Smooth muscle cell (in vitro differentiated cells): ENCODE results near the gene MED12L. TPM values are rescaled to one million over a fixed set of nuclear protein-coding genes. Genes with fewer than 3 reads are reported as not detected.

ENCODE experiments used
- DNase-seq: peaks from one replicate; lab custom pipeline; 2025; ENCODE audit not compliant: unreplicated experiment; lab: John Stamatoyannopoulos, UW
- H2AFZ ChIP-seq: fragments of 200-600 bp; sonication (generic); 2 replicates; pipeline ENCODE4 v1.6.0; 2016; ENCODE audit warnings: antibody characterized with exemption, low read depth, mild to moderate bottlenecking
- H3F3A ChIP-seq: fragments of 200-600 bp; sonication (generic); 2 replicates; pipeline ENCODE4 v1.6.0; 2017; ENCODE audit warnings: antibody characterized with exemption, low read depth
- H3K27ac ChIP-seq: fragments of 200-600 bp; sonication (generic); 2 replicates; pipeline ENCODE4 v1.5.1; 2016; ENCODE audit warnings: low read depth, mild to moderate bottlenecking
- H3K27me3 ChIP-seq: fragments of 200-600 bp; sonication (generic); 2 replicates; pipeline ENCODE4 v1.6.1; 2016; ENCODE audit warnings: low read depth, mild to moderate bottlenecking
- H3K36me3 ChIP-seq: fragments of 200-600 bp; sonication (generic); 2 replicates; pipeline ENCODE4 v1.5.1; 2016; ENCODE audit warnings: low read depth
- H3K4me1 ChIP-seq: fragments of 200-600 bp; sonication (generic); 2 replicates; pipeline ENCODE4 v1.5.1; 2016; ENCODE audit warnings: low read depth
- H3K4me2 ChIP-seq: fragments of 200-600 bp; sonication (generic); 2 replicates; pipeline ENCODE4 v1.6.0; 2016; ENCODE audit warnings: mild to moderate bottlenecking
- H3K4me3 ChIP-seq: fragments of 200-600 bp; sonication (generic); 2 replicates; pipeline ENCODE4 v1.5.1; 2016; ENCODE audit warnings: mild to moderate bottlenecking
- H3K79me2 ChIP-seq: fragments of 200-600 bp; sonication (generic); 2 replicates; pipeline ENCODE4 v1.6.0; 2016; ENCODE audit warnings: low read depth, mild to moderate bottlenecking
- H3K9ac ChIP-seq: fragments of 200-600 bp; sonication (generic); 2 replicates; pipeline ENCODE4 v1.6.0; 2016; ENCODE audit warnings: low read depth
- H3K9me3 ChIP-seq: fragments of 200-600 bp; sonication (generic); replicated peaks from 2 replicates; pipeline ENCODE4 v1.5.1; 2016; ENCODE audit warnings: low read depth
- H4K20me1 ChIP-seq: fragments of 200-600 bp; sonication (generic); 2 replicates; pipeline ENCODE4 v1.6.0; 2016; ENCODE audit warnings: low read depth
- CTCF ChIP-seq: fragments of 200-600 bp; sonication (generic); IDR thresholded peaks from 2 replicates; pipeline ENCODE4 v1.5.1; 2017; ENCODE audit warnings: borderline replicate concordance, mild to moderate bottlenecking, antibody characterized with exemption; ENCODE audit not compliant: insufficient read depth, poor library complexity, severe bottlenecking
- WGBS: methylation state at CpG from one replicate; pipeline ENCODE4 v1.1.7; 2016; ENCODE audit warnings: low lambda C conversion rate; 5-methylcytosine and 5-hydroxymethylcytosine counted together
- polyA plus RNA-seq: library from polyadenylated mRNA; unstranded; fragments of >200 nt; fragmentation: Nextera tagmentation; extraction: Ambion mirVana; gene quantifications from 2 replicates; pipeline ENCODE4 v1.2.1, GENCODE V29; 2016
- total RNA-seq: library from RNA; depleted of rRNA; stranded (reverse); fragments of >200 nt; gene quantifications from 2 replicates; pipeline ENCODE4 v1.2.3, GENCODE V29; 2014

MED12L gene
- total and polyA plus RNA-seq, 2 experiments from 2014 or later = 0.26 to 1.5 TPM

- no peak overlapping the region for H3K4me2 ChIP-seq
- H3K9me3 ChIP-seq = no peaks in the 10 kb centered on the region
- WGBS = 45% methylated on average over 4 of the region's 4 CpGs
- TF ChIP-seq CTCF = peak; percentile 83
- H3K4me1 ChIP-seq = no peaks in the 10 kb centered on the region
- peak; percentile 7 for DNase-seq
- H4K20me1 ChIP-seq = no peaks in the 10 kb centered on the region
- H3K27me3 ChIP-seq = no peaks in the 10 kb centered on the region
- no peaks in the 10 kb centered on the region for H3F3A ChIP-seq
- no peak overlapping the region for H2AFZ ChIP-seq
- no peaks in the 10 kb centered on the region for H3K79me2 ChIP-seq
- no peak overlapping the region for H3K9ac ChIP-seq
- no peak overlapping the region for H3K27ac ChIP-seq
- H3K36me3 ChIP-seq = no peaks in the 10 kb centered on the region
- H3K4me3 ChIP-seq = no peak overlapping the region
Observed at GRCh38 chr3:151379083-151379734, 293.7 kb downstream of the MED12L start.

GRCh38 chr3:151382671-151383070 lies 297.2 kb downstream of the MED12L start:
- H3K9ac ChIP-seq = no peak overlapping the region
- H4K20me1 ChIP-seq = no peaks in the 10 kb centered on the region
- no peaks in the 10 kb centered on the region for H3K36me3 ChIP-seq
- no peaks in the 10 kb centered on the region for H3K79me2 ChIP-seq
- no peaks in the 10 kb centered on the region for H3K9me3 ChIP-seq
- no peak overlapping the region for H2AFZ ChIP-seq
- no peak overlapping the region for H3K4me3 ChIP-seq
- TF ChIP-seq CTCF = no peak
- H3K4me1 ChIP-seq = no peaks in the 10 kb centered on the region
- H3K27ac ChIP-seq = no peak overlapping the region
- 98% methylated on average over 5 of the region's 5 CpGs for WGBS
- no peak overlapping the region for H3K4me2 ChIP-seq
- DNase-seq = no peak
- no peaks in the 10 kb centered on the region for H3F3A ChIP-seq
- H3K27me3 ChIP-seq = no peaks in the 10 kb centered on the region

GRCh38 chr3:151383111-151383510 lies 297.6 kb downstream of the MED12L start:
- H3F3A ChIP-seq = no peaks in the 10 kb centered on the region
- no peaks in the 10 kb centered on the region for H4K20me1 ChIP-seq
- no peak overlapping the region for H2AFZ ChIP-seq
- no peak overlapping the region for H3K9ac ChIP-seq
- WGBS = 93% methylated on average over 2 of the region's 2 CpGs
- H3K4me3 ChIP-seq = no peak overlapping the region
- no peaks in the 10 kb centered on the region for H3K4me1 ChIP-seq
- H3K79me2 ChIP-seq = no peaks in the 10 kb centered on the region
- H3K27ac ChIP-seq = no peak overlapping the region
- DNase-seq = no peak
- no peaks in the 10 kb centered on the region for H3K9me3 ChIP-seq
- no peak overlapping the region for H3K4me2 ChIP-seq
- H3K27me3 ChIP-seq = no peaks in the 10 kb centered on the region
- no peak for TF ChIP-seq CTCF
- H3K36me3 ChIP-seq = no peaks in the 10 kb centered on the region

DNA sequence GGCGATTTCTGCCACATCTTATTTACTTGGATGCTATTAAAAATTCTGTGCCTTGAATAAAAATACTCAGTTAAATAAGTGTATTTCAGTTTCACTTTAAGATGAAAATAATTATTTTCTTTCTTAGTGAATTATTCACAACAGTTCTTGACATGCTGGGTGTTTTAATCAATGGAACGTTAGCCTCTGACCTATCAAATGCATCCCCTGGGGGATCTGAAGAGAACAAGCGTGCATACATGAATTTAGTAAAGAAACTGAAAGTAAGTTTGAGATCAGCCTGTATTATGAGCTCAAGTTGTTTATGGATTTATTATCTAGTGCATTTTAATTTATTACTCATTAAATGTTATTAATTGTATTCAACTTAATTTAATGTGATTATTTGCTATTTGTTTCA lies 298.5 kb downstream of the MED12L start:
- H3K27me3 ChIP-seq = no peaks in the 10 kb centered on the region
- no peaks in the 10 kb centered on the region for H3K79me2 ChIP-seq
- no peak for DNase-seq
- H3F3A ChIP-seq = no peaks in the 10 kb centered on the region
- no peak overlapping the region for H3K9ac ChIP-seq
- H3K9me3 ChIP-seq = no peaks in the 10 kb centered on the region
- no peak overlapping the region for H3K4me3 ChIP-seq
- no peak overlapping the region for H3K27ac ChIP-seq
- H4K20me1 ChIP-seq = no peaks in the 10 kb centered on the region
- 98% methylated on average over 3 of the region's 3 CpGs for WGBS
- H2AFZ ChIP-seq = no peak overlapping the region
- H3K36me3 ChIP-seq = no peaks in the 10 kb centered on the region
- no peak overlapping the region for H3K4me2 ChIP-seq
- TF ChIP-seq CTCF = no peak
- no peaks in the 10 kb centered on the region for H3K4me1 ChIP-seq
